ENCODE data around the gene IL21R. TPM values are rescaled to one million over a fixed set of nuclear protein-coding genes. Genes with fewer than 3 reads are reported as not detected.

The IL21R gene
- total and polyA plus RNA-seq, 10 of the 15 experiments (the other 5 are each of a cell fraction or from before 2014, with no cell fraction given), result 5.3 to 138 (median 82.5) TPM

DNA sequence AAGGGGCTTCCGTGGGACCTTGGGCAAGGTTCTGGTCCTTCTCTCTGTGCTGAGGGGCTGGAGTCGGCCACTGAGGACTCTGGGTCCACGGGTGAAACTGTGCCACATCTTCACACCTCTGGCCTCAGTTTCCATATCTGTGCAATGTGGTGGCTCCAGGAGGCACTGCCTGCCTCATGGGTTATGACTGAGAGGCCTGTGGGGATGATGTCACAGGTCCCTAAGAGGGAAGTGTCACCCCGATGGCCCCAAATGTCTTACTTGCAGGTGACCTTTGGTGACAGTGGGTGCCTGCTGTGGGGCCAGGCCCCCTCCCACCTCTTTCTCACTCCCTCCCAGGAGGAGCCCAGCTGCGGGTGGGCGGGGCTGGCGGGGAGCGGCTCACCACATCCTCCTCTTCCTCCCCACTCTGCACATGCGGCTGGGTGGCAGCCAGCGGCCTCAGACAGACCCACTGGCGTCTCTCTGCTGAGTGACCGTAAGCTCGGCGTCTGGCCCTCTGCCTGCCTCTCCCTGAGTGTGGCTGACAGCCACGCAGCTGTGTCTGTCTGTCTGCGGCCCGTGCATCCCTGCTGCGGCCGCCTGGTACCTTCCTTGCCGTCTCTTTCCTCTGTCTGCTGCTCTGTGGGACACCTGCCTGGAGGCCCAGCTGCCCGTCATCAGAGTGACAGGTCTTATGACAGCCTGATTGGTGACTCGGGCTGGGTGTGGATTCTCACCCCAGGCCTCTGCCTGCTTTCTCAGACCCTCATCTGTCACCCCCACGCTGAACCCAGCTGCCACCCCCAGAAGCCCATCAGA, at the start of gene IL21R (continued):
- TF ChIP-seq EGR1 (IDR thresholded peaks at IDR 0.05; ENCODE audit: borderline replicate concordance in 1 of 2, low read depth in 2 of 2, low read length in 2 of 2) (peak; percentile 8 to 75), ZNF24 (IDR thresholded peaks at IDR 0.05) (peak; percentile 11; the same call in 1 of the 2 replicates), FOS (IDR thresholded peaks at IDR 0.05; ENCODE audit: borderline replicate concordance, extremely low read depth, insufficient read length) (no peak), NR2C1 (IDR thresholded peaks at IDR 0.05) (peak; percentile 59; the same call in 1 of the 2 replicates), WRNIP1 (IDR thresholded peaks at IDR 0.05; ENCODE audit: borderline replicate concordance, low read depth, low read length) (no peak; the same call in 1 of the 2 replicates), RUNX3 (IDR thresholded peaks at IDR 0.05; ENCODE audit: low read length) (no peak)
- TF ChIP-seq, protein P1, sequence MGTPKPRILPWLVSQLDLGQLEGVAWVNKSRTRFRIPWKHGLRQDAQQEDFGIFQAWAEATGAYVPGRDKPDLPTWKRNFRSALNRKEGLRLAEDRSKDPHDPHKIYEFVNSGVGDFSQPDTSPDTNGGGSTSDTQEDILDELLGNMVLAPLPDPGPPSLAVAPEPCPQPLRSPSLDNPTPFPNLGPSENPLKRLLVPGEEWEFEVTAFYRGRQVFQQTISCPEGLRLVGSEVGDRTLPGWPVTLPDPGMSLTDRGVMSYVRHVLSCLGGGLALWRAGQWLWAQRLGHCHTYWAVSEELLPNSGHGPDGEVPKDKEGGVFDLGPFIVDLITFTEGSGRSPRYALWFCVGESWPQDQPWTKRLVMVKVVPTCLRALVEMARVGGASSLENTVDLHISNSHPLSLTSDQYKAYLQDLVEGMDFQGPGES (IDR thresholded peaks at IDR 0.05), result no peak
- TF ChIP-seq, protein P2, sequence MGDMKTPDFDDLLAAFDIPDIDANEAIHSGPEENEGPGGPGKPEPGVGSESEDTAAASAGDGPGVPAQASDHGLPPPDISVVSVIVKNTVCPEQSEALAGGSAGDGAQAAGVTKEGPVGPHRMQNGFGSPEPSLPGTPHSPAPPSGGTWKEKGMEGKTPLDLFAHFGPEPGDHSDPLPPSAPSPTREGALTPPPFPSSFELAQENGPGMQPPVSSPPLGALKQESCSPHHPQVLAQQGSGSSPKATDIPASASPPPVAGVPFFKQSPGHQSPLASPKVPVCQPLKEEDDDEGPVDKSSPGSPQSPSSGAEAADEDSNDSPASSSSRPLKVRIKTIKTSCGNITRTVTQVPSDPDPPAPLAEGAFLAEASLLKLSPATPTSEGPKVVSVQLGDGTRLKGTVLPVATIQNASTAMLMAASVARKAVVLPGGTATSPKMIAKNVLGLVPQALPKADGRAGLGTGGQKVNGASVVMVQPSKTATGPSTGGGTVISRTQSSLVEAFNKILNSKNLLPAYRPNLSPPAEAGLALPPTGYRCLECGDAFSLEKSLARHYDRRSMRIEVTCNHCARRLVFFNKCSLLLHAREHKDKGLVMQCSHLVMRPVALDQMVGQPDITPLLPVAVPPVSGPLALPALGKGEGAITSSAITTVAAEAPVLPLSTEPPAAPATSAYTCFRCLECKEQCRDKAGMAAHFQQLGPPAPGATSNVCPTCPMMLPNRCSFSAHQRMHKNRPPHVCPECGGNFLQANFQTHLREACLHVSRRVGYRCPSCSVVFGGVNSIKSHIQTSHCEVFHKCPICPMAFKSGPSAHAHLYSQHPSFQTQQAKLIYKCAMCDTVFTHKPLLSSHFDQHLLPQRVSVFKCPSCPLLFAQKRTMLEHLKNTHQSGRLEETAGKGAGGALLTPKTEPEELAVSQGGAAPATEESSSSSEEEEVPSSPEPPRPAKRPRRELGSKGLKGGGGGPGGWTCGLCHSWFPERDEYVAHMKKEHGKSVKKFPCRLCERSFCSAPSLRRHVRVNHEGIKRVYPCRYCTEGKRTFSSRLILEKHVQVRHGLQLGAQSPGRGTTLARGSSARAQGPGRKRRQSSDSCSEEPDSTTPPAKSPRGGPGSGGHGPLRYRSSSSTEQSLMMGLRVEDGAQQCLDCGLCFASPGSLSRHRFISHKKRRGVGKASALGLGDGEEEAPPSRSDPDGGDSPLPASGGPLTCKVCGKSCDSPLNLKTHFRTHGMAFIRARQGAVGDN (IDR thresholded peaks at IDR 0.05), result peak; percentile 86
